ENCODE results near the gene HPSE. TPM values are rescaled to one million over a fixed set of nuclear protein-coding genes. Genes with fewer than 3 reads are reported as not detected.
"Not testable (repeated sequence)": the region's sequence is repeated elsewhere in the genome, so short reads cannot be mapped to it uniquely, and the experiment has no call there.

Gene HPSE
- polyA plus RNA-seq, 3 donors, result 21.2 to 65.8 (median 31.2) TPM

DNA sequence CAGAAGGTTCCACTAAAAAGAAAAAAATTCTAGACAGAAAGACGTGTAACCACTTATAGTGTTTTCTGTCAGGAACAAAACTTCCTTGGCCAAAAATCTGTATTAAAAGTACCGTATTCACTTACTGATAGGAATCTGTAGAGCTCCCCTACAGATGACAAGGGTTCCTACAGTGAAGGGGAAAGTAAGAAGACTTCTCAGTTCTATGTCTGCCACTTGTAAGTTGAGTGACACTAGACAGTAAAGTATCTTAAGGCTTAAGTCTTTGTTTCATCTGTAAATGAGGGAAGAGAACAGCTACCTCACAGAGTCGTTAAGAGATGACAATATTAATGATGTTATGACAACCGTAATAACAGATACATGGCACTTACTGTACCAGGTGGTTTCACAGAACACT is 53.3 kb downstream of the HPSE start:
- peak overlapping the region in 2 of 7 donors; percentile 50 to 71 for H3K27ac Mint-ChIP-seq
- Histone ChIP-seq H3K36me3 (replicated peaks in 1 of 2; ENCODE audit: control insufficient read depth in 1 of 2, insufficient read depth in 2 of 2, low read length in 2 of 2) (peaks cover 24 to 35% of the 10 kb centered on the region in 2 donors), H4K20me1 (ENCODE audit: insufficient read depth, low read length) (peaks cover 22% of the 10 kb centered on the region), H2AFZ (ENCODE audit: insufficient read depth, low read depth, low read length, poor library complexity, severe bottlenecking) (no peak overlapping the region), H3K79me2 (ENCODE audit: insufficient read depth, low read length) (peaks cover 71% of the 10 kb centered on the region), H3K4me2 (replicated peaks; ENCODE audit: extremely low read depth, low read length, poor library complexity, severe bottlenecking) (no peak overlapping the region), H3K4me1 (ENCODE audit: control insufficient read depth in 1 of 2, insufficient read depth in 2 of 2, low read length in 2 of 2) (peaks cover 35 to 45% of the 10 kb centered on the region in 2 donors), H3K4me3 (replicated peaks in 1 of 3; ENCODE audit: low read depth in 2 of 3, low read length in 3 of 3) (no peak overlapping the region), H3K27me3 (ENCODE audit: control insufficient read depth in 2 of 2, insufficient read depth in 2 of 2, low read length in 2 of 2) (no peaks in the 10 kb centered on the region), H3K27ac (ENCODE audit: low read depth in 1 of 2, low read length in 2 of 2) (peak overlapping the region in 1 of 2 donors; percentile 46), H3K9ac (ENCODE audit: insufficient read depth, low read length, poor library complexity, severe bottlenecking) (no peak overlapping the region), H3K9me3 (replicated peaks in 1 of 2; ENCODE audit: control insufficient read depth in 1 of 2, insufficient read depth in 1 of 2, low read length in 2 of 2) (no peaks in the 10 kb centered on the region)
- H3K4me1 Mint-ChIP-seq, result peaks cover 56% of the 10 kb centered on the region
- H3K9me3 Mint-ChIP-seq, result no peaks in the 10 kb centered on the region
- DNase-seq, result no peak
- H3K4me3 Mint-ChIP-seq, result no peak overlapping the region
- TF ChIP-seq, protein P1, sequence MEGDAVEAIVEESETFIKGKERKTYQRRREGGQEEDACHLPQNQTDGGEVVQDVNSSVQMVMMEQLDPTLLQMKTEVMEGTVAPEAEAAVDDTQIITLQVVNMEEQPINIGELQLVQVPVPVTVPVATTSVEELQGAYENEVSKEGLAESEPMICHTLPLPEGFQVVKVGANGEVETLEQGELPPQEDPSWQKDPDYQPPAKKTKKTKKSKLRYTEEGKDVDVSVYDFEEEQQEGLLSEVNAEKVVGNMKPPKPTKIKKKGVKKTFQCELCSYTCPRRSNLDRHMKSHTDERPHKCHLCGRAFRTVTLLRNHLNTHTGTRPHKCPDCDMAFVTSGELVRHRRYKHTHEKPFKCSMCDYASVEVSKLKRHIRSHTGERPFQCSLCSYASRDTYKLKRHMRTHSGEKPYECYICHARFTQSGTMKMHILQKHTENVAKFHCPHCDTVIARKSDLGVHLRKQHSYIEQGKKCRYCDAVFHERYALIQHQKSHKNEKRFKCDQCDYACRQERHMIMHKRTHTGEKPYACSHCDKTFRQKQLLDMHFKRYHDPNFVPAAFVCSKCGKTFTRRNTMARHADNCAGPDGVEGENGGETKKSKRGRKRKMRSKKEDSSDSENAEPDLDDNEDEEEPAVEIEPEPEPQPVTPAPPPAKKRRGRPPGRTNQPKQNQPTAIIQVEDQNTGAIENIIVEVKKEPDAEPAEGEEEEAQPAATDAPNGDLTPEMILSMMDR (IDR thresholded peaks at IDR 0.05), result no peak
- H3K36me3 Mint-ChIP-seq, result peaks cover 25 to 31% of the 10 kb centered on the region in 2 donors
- intact Hi-C loops (cut with micrococcal nuclease), result loop anchor here (5.0 to 10.0 kb wide), 3 partner anchors 173 to 417 kb away; partner anchors contain the start of genes HELQ (in 1 of the 2) and MRPS18C (in 1 of the 2)
- H3K27me3 Mint-ChIP-seq (ENCODE audit: low read depth in 3 of 3), result no peaks in the 10 kb centered on the region
- WGBS (ENCODE audit: insufficient coverage), result no CpG with 5 or more reads among the region's 4 CpGs

DNA sequence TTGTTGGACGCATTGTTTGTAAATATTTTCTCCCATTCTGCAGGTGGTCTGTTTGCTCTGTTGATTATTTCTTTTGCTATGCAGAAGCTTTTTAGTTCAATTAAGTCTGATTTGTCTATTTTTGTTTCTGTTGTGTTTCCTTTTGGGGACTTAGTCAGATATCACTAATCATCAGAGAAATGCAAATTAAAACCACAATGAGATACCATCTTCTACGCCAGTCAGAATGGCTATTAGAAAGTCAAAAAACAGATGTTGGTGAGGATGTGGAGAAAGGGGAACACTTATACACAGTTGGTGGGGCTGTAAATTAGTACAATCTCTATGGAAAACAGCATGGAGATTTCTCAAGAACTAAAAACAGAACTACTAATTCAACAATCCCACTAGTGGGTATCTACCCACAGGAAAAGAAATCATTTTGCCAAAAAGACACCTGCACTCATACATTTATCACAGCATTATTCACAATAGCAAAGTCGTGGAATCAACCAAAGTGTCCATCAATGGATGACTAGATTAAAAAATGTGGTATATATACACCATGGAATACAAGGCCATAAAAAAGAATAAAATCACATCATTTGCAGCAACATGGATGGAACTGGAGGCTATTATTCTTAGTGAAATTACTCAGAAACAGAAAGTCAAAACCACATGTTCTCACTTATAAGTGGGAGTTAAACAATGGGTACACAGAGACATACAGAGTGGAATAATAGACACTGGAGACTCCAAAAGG is 58.2 kb downstream of the HPSE start:
- H3K4me1 Mint-ChIP-seq, result peaks cover 27% of the 10 kb centered on the region
- DNase-seq, result no peak
- H3K27ac Mint-ChIP-seq, result peak overlapping the region in 2 of 7 donors; percentile 6 to 32

DNA sequence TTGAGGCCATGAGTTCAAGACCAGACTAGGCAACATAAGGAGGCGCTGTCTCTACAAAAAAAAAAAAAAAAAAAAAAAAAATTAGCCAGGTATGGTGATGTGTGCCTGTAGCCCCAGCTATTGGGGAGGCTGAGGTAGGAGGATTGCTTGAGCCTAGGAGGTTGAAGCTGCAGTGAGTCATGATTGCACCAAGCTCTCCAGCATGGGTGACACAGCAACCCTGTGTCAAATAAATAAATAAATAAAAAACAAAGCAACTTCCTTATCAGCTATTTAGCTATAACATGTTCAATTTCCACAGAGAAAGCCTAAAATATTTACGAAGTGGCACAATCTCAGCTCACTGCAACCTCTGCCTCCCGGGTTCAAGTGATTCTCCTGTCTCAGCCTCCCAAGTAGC is 60.7 kb downstream of the HPSE start:
- not testable (repeated sequence) for H3K4me3 Mint-ChIP-seq, H3K9me3 Mint-ChIP-seq

More for the DNA sequence above, 58.2 kb downstream of the HPSE start:
- Histone ChIP-seq H2AFZ (ENCODE audit: insufficient read depth, low read depth, low read length, poor library complexity, severe bottlenecking) (no peak overlapping the region), H3K4me3 (replicated peaks in 1 of 3; ENCODE audit: low read depth in 2 of 3, low read length in 3 of 3) (no peak overlapping the region), H4K20me1 (ENCODE audit: insufficient read depth, low read length) (peaks cover 2% of the 10 kb centered on the region), H3K79me2 (ENCODE audit: insufficient read depth, low read length) (peaks cover 65% of the 10 kb centered on the region), H3K9me3 (replicated peaks in 1 of 2; ENCODE audit: control insufficient read depth in 1 of 2, insufficient read depth in 1 of 2, low read length in 2 of 2) (no peaks in the 10 kb centered on the region), H3K36me3 (replicated peaks in 1 of 2; ENCODE audit: control insufficient read depth in 1 of 2, insufficient read depth in 2 of 2, low read length in 2 of 2) (peaks cover 48 to 76% of the 10 kb centered on the region in 2 donors), H3K27me3 (ENCODE audit: control insufficient read depth in 2 of 2, insufficient read depth in 2 of 2, low read length in 2 of 2) (no peaks in the 10 kb centered on the region), H3K9ac (ENCODE audit: insufficient read depth, low read length, poor library complexity, severe bottlenecking) (no peak overlapping the region), H3K27ac (ENCODE audit: low read depth in 1 of 2, low read length in 2 of 2) (no peak overlapping the region), H3K4me2 (replicated peaks; ENCODE audit: extremely low read depth, low read length, poor library complexity, severe bottlenecking) (no peak overlapping the region), H3K4me1 (ENCODE audit: control insufficient read depth in 1 of 2, insufficient read depth in 2 of 2, low read length in 2 of 2) (peaks cover under 1 to 18% of the 10 kb centered on the region in 2 donors)
- TF ChIP-seq, protein P1 (IDR thresholded peaks at IDR 0.05), result no peak
- WGBS (ENCODE audit: insufficient coverage), result no CpG with 5 or more reads among the region's 3 CpGs
- intact Hi-C loops (cut with micrococcal nuclease), result no loop called here
- Mint-ChIP-seq H3K4me3 (no peak overlapping the region), H3K36me3 (peaks cover 56 to 75% of the 10 kb centered on the region in 2 donors), H3K27me3 (ENCODE audit: low read depth in 3 of 3) (no peaks in the 10 kb centered on the region), H3K9me3 (no peaks in the 10 kb centered on the region)

More for the DNA sequence above, 60.7 kb downstream of the HPSE start:
- 100% methylated on average over 1 of the region's 3 CpGs for WGBS (ENCODE audit: insufficient coverage)
- H3K9me3 ChIP-seq (replicated peaks in 1 of 2; ENCODE audit: control insufficient read depth in 1 of 2, insufficient read depth in 1 of 2, low read length in 2 of 2); H3K4me3 ChIP-seq (replicated peaks in 1 of 3; ENCODE audit: low read depth in 2 of 3, low read length in 3 of 3); intact Hi-C loops (cut with micrococcal nuclease); H4K20me1 ChIP-seq (ENCODE audit: insufficient read depth, low read length); H3K4me2 ChIP-seq (replicated peaks; ENCODE audit: extremely low read depth, low read length, poor library complexity, severe bottlenecking); H3K27me3 Mint-ChIP-seq (ENCODE audit: low read depth in 3 of 3); H3K9ac ChIP-seq (ENCODE audit: insufficient read depth, low read length, poor library complexity, severe bottlenecking); H3K27ac ChIP-seq (ENCODE audit: low read depth in 1 of 2, low read length in 2 of 2); H3K27me3 ChIP-seq (ENCODE audit: control insufficient read depth in 2 of 2, insufficient read depth in 2 of 2, low read length in 2 of 2); H2AFZ ChIP-seq (ENCODE audit: insufficient read depth, low read depth, low read length, poor library complexity, severe bottlenecking): not testable (repeated sequence)
- peaks cover 67 to 93% of the 10 kb centered on the region in 2 donors for H3K36me3 ChIP-seq (replicated peaks in 1 of 2; ENCODE audit: control insufficient read depth in 1 of 2, insufficient read depth in 2 of 2, low read length in 2 of 2)
- Mint-ChIP-seq H3K27ac (peak overlapping the region in 4 of 7 donors; percentile 41 to 76 (median 52)), H3K36me3 (peaks cover 74 to 91% of the 10 kb centered on the region in 2 donors), H3K4me1 (peaks cover 16% of the 10 kb centered on the region)
- DNase-seq, result peak in 2 of 3 donors; percentile 29 to 44
- peaks cover 0 to 11% of the 10 kb centered on the region in 2 donors for H3K4me1 ChIP-seq (ENCODE audit: control insufficient read depth in 1 of 2, insufficient read depth in 2 of 2, low read length in 2 of 2)
- H3K79me2 ChIP-seq (ENCODE audit: insufficient read depth, low read length), result peaks cover 40% of the 10 kb centered on the region
